HG02763 (cell line): ENCODE results near the gene AP1M2.
"Not testable (repeated sequence)": the region's sequence is repeated elsewhere in the genome, so short reads cannot be mapped to it uniquely, and the experiment has no call there.

Source experiments
- ATAC-seq: cut with Tn5 transposase; IDR thresholded peaks from one replicate; pipeline ENCODE4 v1.9.1; 2021; ENCODE audit warnings: mild to moderate bottlenecking, moderate library complexity; ENCODE audit not compliant: unreplicated experiment

The AP1M2 gene

GRCh38 chr19:10565567-10566407 is 21.3 kb downstream of the AP1M2 start, which contains the start of gene KRI1:
TSS of gene KRI1 (minus strand) at chr19:10566010. CDS start at chr19:10565999, 11 bp downstream.
- ATAC-seq, result peak; percentile 49

- ATAC-seq, result no peak
Observed at GRCh38 chr19:10565028-10565566, 22.0 kb downstream of the AP1M2 start.

DNA sequence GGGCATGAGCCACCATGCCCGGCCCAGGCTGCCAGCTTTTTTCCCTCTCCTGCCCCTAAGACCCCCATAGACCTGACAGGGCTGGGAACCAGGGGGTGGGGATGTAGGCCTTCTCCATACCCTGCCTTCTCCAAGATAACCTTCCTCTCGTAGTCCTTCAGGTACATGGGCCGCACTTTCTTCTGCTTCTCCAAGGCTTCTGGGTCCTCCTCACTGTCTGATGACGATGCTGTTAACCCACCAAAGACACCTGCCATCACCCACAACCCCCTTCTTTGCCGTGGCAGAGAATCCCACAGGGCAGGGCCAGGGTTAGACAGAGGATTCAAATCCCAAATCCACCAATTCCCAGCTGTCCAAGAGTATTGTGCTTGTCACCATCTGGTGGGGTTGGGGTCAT is 24.5 kb downstream of the AP1M2 start:
- ATAC-seq, result no peak

DNA sequence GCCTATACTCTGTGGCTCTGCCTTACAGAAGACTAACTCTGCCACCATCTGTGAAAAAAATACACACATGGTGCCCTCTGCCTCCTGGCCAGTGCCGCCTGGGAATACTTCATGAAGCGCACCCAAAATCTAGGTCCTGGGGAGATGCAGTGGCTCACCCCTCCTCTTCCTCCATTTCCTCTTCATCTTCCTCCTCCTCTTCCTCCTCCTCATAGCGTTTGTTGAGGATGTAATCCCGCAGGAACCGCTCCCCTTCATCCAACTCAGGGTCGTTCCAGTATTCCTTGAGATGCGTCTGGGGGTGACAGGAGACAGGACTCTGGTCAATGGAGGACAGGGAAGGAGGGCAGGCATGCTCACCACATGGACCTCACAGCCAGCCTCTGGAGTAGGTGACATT is 27.0 kb downstream of the AP1M2 start:
- no peak for ATAC-seq

GRCh38 chr19:10557603-10558197 is 29.4 kb downstream of the AP1M2 start:
- no peak for ATAC-seq

GRCh38 chr19:10555610-10555973 is 31.5 kb downstream of the AP1M2 start:
- ATAC-seq, result no peak

- no peak for ATAC-seq
Observed at GRCh38 chr19:10554760-10555609, 32.1 kb downstream of the AP1M2 start.

DNA sequence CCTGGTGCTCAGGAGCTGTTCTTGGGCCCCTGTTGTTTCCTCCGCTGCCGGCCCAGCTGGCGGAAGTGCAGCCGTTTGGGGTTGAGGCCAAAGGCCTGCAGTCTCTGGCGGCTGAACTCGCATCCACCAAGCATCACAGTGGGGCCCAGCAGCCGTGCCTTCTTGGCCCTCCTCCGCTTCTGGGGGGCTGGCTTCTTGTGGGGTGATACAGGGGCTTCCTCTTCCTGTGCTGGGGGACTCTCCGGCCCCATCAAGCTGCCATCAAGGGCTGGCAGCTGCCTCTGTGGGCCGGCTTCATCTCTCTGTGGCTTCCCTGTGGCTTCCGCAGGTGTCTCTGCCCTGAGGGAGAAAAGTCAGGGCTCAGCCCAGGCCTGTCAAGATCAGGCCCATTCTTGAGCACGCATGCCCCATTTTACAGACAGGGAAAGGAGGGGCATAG is 33.1 kb downstream of the AP1M2 start:
- ATAC-seq, result no peak

GRCh38 chr19:10553087-10553667 is 33.9 kb downstream of the AP1M2 start:
- no peak for ATAC-seq

- ATAC-seq, result no peak
Observed at GRCh38 chr19:10552510-10553053, 34.5 kb downstream of the AP1M2 start.

- no peak for ATAC-seq
Observed at GRCh38 chr19:10551698-10552301, 35.3 kb downstream of the AP1M2 start.

- not testable (repeated sequence) for ATAC-seq
Observed at GRCh38 chr19:10551006-10551405, 36.1 kb downstream of the AP1M2 start.

- no peak for ATAC-seq
Observed at GRCh38 chr19:10550336-10550735, 36.8 kb downstream of the AP1M2 start.

GRCh38 chr19:10549733-10550132 is 37.4 kb downstream of the AP1M2 start:
- no peak for ATAC-seq

GRCh38 chr19:10548746-10549276 is 38.3 kb downstream of the AP1M2 start:
- ATAC-seq, result no peak

GRCh38 chr19:10546817-10547216 is 40.3 kb downstream of the AP1M2 start:
- ATAC-seq, result no peak

GRCh38 chr19:10544753-10545251 is 42.3 kb downstream of the AP1M2 start:
- no peak for ATAC-seq

DNA sequence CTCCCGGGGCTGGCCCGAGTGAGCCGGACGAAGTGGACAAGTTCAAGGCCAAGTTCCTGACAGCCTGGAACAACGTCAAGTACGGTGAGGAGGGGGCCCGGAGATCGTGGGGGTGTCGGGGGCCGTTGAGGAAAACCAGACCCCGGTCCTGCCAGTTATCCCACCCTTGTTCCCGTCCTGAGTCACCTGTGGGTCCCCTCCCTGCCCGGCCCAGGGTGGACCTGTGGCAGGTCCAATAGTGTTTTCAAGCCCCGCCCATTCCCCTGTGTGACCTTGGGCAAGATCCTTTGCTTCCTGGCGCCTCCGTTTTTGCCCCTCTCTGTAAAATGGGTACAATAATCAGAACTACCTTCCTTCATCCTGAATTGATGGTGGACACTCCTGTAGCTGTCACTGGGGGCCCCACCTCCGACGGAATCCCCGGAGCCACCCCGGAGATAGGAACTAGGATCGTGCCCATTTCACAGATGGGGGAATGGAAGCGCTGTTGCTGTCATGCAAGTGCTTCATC is 42.8 kb downstream of the AP1M2 start:
- no peak for ATAC-seq
